Measurements from ENCODE around the gene PCOLCE2.
A peak's percentile ranks its signal among the peaks of the same experiment; 100 is the strongest.

DNA sequence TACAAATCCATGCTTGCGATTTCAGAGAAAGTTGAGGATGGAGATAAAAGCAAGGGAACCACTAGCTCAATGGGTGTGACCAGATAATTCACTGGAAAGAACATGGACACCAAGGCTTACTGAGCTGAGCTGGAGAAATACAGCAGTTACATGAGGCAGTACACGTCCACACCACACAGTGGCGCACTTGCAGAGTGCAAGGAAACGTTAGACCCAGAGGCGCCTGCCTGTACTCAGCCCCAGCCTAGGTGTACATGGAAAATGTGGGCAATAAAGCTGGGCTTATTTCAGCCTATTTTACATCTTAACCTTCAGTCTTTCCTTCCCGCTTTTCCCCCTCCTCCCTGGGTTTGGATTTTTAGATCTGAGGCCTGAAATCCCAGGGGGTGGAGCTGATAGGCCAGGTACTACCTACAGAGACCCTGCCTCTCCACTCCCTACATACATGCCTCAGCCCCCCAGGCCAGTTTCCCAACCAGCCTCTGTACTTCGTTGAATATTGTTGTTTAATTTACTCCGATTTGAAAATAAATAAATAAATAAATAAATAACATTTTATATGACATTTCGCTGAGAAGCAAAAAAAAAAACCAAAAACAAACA is 60.1 kb downstream of the PCOLCE2 start:
- TF ChIP-seq, protein P1, sequence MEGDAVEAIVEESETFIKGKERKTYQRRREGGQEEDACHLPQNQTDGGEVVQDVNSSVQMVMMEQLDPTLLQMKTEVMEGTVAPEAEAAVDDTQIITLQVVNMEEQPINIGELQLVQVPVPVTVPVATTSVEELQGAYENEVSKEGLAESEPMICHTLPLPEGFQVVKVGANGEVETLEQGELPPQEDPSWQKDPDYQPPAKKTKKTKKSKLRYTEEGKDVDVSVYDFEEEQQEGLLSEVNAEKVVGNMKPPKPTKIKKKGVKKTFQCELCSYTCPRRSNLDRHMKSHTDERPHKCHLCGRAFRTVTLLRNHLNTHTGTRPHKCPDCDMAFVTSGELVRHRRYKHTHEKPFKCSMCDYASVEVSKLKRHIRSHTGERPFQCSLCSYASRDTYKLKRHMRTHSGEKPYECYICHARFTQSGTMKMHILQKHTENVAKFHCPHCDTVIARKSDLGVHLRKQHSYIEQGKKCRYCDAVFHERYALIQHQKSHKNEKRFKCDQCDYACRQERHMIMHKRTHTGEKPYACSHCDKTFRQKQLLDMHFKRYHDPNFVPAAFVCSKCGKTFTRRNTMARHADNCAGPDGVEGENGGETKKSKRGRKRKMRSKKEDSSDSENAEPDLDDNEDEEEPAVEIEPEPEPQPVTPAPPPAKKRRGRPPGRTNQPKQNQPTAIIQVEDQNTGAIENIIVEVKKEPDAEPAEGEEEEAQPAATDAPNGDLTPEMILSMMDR (IDR thresholded peaks at IDR 0.05), result peak; percentile 73
- TF ChIP-seq NFYB (CRISPR knock-in tag; conservative IDR thresholded peaks at IDR 0.05; ENCODE audit: low read depth) (no peak), CREB1 (CRISPR knock-in tag; IDR thresholded peaks at IDR 0.05) (no peak), ESRRA (CRISPR knock-in tag; IDR thresholded peaks at IDR 0.05; ENCODE audit: borderline replicate concordance) (no peak), SMAD3 (CRISPR knock-in tag; IDR thresholded peaks at IDR 0.05; ENCODE audit: borderline replicate concordance) (no peak), ZNF423 (CRISPR knock-in tag; IDR thresholded peaks at IDR 0.05) (no peak)
- TF ChIP-seq, protein P2, sequence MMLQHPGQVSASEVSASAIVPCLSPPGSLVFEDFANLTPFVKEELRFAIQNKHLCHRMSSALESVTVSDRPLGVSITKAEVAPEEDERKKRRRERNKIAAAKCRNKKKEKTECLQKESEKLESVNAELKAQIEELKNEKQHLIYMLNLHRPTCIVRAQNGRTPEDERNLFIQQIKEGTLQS (CRISPR knock-in tag; conservative IDR thresholded peaks at IDR 0.05), result no peak
- TF ChIP-seq, protein P3, sequence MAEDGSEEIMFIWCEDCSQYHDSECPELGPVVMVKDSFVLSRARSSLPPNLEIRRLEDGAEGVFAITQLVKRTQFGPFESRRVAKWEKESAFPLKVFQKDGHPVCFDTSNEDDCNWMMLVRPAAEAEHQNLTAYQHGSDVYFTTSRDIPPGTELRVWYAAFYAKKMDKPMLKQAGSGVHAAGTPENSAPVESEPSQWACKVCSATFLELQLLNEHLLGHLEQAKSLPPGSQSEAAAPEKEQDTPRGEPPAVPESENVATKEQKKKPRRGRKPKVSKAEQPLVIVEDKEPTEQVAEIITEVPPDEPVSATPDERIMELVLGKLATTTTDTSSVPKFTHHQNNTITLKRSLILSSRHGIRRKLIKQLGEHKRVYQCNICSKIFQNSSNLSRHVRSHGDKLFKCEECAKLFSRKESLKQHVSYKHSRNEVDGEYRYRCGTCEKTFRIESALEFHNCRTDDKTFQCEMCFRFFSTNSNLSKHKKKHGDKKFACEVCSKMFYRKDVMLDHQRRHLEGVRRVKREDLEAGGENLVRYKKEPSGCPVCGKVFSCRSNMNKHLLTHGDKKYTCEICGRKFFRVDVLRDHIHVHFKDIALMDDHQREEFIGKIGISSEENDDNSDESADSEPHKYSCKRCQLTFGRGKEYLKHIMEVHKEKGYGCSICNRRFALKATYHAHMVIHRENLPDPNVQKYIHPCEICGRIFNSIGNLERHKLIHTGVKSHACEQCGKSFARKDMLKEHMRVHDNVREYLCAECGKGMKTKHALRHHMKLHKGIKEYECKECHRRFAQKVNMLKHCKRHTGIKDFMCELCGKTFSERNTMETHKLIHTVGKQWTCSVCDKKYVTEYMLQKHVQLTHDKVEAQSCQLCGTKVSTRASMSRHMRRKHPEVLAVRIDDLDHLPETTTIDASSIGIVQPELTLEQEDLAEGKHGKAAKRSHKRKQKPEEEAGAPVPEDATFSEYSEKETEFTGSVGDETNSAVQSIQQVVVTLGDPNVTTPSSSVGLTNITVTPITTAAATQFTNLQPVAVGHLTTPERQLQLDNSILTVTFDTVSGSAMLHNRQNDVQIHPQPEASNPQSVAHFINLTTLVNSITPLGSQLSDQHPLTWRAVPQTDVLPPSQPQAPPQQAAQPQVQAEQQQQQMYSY (CRISPR knock-in tag; IDR thresholded peaks at IDR 0.05), result no peak
